HCT116 (cell line): Measurements from ENCODE around the gene ADCY10. TPM values are rescaled to one million over a fixed set of nuclear protein-coding genes. Genes with fewer than 3 reads are reported as not detected.

Experiments used
- ATAC-seq: fragments of 200-7000 bp; cut with Tn5 transposase; 2 replicates; pipeline ENCODE4 v1.9.1; 2020; ENCODE audit warnings: mild to moderate bottlenecking, moderate library complexity
- BruUV-seq: library from RNA; stranded (reverse); fragments of 400-500 nt; replicated peaks from 2 replicates; lab custom pipeline; 2021; lab: Mats Ljungman, UMichigan
- CTCF ChIA-PET: fragments of 300-600 bp; sonication (Branson Sonifier 250); formaldehyde crosslinking; loops from one replicate; lab custom pipeline; 2021; ENCODE audit warnings: antibody characterized with exemption; lab: Charles Lee
- POLR2A ChIA-PET: fragments of 300-600, 350-600 bp; sonication (Branson Sonifier 250); formaldehyde crosslinking; loops from one replicate; lab custom pipeline; 2021; ENCODE audit warnings: antibody characterized with exemption; lab: Charles Lee
- RAD21 ChIA-PET, 2 experiments: fragments of 300-600 bp; sonication (Branson Sonifier 250); formaldehyde crosslinking; loops; one replicate each; lab custom pipeline; 2023; ENCODE audit warnings: low total read pairs in 2 of 2; ENCODE audit not compliant: uncharacterized antibody in 2 of 2, unreplicated experiment in 2 of 2, low non-redundant PET in 1 of 2; lab: Charles Lee
- DNase-seq: peaks from one replicate; pipeline ENCODE4 v3.0.0-alpha.2; 2010; ENCODE audit warnings: low read depth, low spot score
- H2AFZ ChIP-seq: fragments of 200-600 bp; shearing (Covaris generic), sonication (generic); 2 replicates; pipeline ENCODE4 v1.6.1; 2017; ENCODE audit warnings: low read depth, mixed run types, mixed read lengths, antibody characterized with exemption, low read length; ENCODE audit not compliant: poor library complexity, severe bottlenecking
- H3K27ac ChIP-seq: 2 replicates; pipeline ENCODE4 v1.5.1; 2012; ENCODE audit warnings: low read depth, low read length
- H3K27me3 ChIP-seq: fragments of 200-600 bp; sonication (generic); 2 replicates; pipeline ENCODE4 v1.6.1; 2016; ENCODE audit warnings: mixed run types, low read length, mixed read lengths; ENCODE audit not compliant: insufficient read depth
- H3K36me3 ChIP-seq, 2 experiments: fragments of 200-500 bp in 1 of 2; fragments of 200-600 bp in 1 of 2; sonication (Bioruptor generic) in 1 of 2; sonication (generic) in 1 of 2; 2 replicates each; pipeline versions ENCODE4 v1.5.1 to v1.6.1; 2014 to 2016; ENCODE audit warnings: low read length in 2 of 2, inconsistent platforms in 1 of 2, mixed read lengths in 1 of 2, mixed run types in 1 of 2; ENCODE audit not compliant: insufficient read depth in 2 of 2, control insufficient read depth in 1 of 2
- H3K4me1 ChIP-seq, 2 experiments: fragments of 200-600 bp in 1 of 2; sonication (generic) in 1 of 2; 2 replicates each; pipeline versions ENCODE4 v1.5.1 to v1.6.1; 2012 to 2017; ENCODE audit warnings: low read length in 2 of 2, inconsistent platforms in 1 of 2, mild to moderate bottlenecking in 1 of 2, mixed read lengths in 1 of 2, mixed run types in 1 of 2, moderate library complexity in 1 of 2; ENCODE audit not compliant: insufficient read depth in 2 of 2, control insufficient read depth in 1 of 2
- H3K4me2 ChIP-seq: fragments of 200-600 bp; sonication (generic); 2 replicates; pipeline ENCODE4 v1.6.1; 2017; ENCODE audit warnings: mixed run types, low read length, mixed read lengths
- H3K4me3 ChIP-seq, 2 experiments: fragments of 200-600 bp in 1 of 2; sonication (generic) in 1 of 2; replicated peaks in 1 of 2; 2 replicates each; pipeline ENCODE4 v1.5.1; 2011 to 2016; ENCODE audit warnings: low read length in 2 of 2, control low read depth in 1 of 2, low read depth in 1 of 2, mild to moderate bottlenecking in 1 of 2, mixed read lengths in 1 of 2, mixed run types in 1 of 2
- H3K79me2 ChIP-seq: fragments of 200-600 bp; sonication (generic); 2 replicates; pipeline ENCODE4 v1.6.1; 2017; ENCODE audit warnings: mild to moderate bottlenecking, mixed run types, low read length, moderate library complexity, mixed read lengths; ENCODE audit not compliant: insufficient read depth
- H3K9ac ChIP-seq: fragments of 200-600 bp; sonication (generic); 2 replicates; pipeline ENCODE4 v1.6.1; 2016; ENCODE audit warnings: low read length, mixed read lengths
- H3K9me2 ChIP-seq: fragments of 200-600 bp; sonication (generic), shearing (Covaris generic); 2 replicates; pipeline ENCODE4 v1.6.1; 2017; ENCODE audit warnings: mixed run types, mild to moderate bottlenecking, moderate library complexity; ENCODE audit not compliant: insufficient read depth
- H3K9me3 ChIP-seq, 2 experiments: fragments of 200-500 bp in 1 of 2; fragments of 200-600 bp in 1 of 2; sonication (Bioruptor generic) in 1 of 2; sonication (generic) in 1 of 2; 2 replicates each; pipeline ENCODE4 v1.6.1; 2014 to 2017; ENCODE audit warnings: low read length in 2 of 2, mixed read lengths in 2 of 2, inconsistent platforms in 1 of 2, low read depth in 1 of 2, mild to moderate bottlenecking in 1 of 2, mixed run types in 1 of 2, moderate library complexity in 1 of 2; ENCODE audit not compliant: control insufficient read depth in 1 of 2, insufficient read depth in 1 of 2
- H4K20me1 ChIP-seq: fragments of 200-600 bp; sonication (generic), shearing (Covaris generic); 2 replicates; pipeline ENCODE4 v1.6.1; 2017; ENCODE audit warnings: mixed run types, mild to moderate bottlenecking, moderate library complexity; ENCODE audit not compliant: insufficient read depth
- ATF3 ChIP-seq: IDR thresholded peaks from 2 replicates; pipeline ENCODE4 v1.6.1; 2012
- CTCF ChIP-seq, 3 experiments: fragments of 200-600 bp in 1 of 3; sonication (generic) in 1 of 3; IDR thresholded peaks in 2 of 3; conservative IDR thresholded peaks in 1 of 3; 2 replicates each; pipeline ENCODE4 v1.5.1; 2012 to 2017; ENCODE audit warnings: low read depth in 2 of 3, low read length in 2 of 3, antibody characterized with exemption in 1 of 3, borderline replicate concordance in 1 of 3, control low read depth in 1 of 3, mild to moderate bottlenecking in 1 of 3, mixed read lengths in 1 of 3, mixed run types in 1 of 3, moderate library complexity in 1 of 3; ENCODE audit not compliant: insufficient read depth in 1 of 3
- EZH2 ChIP-seq: fragments of 200-600 bp; sonication (generic); IDR thresholded peaks from 2 replicates; pipeline ENCODE4 v1.6.1; 2017; ENCODE audit warnings: antibody characterized with exemption, mixed run types
- FOSL1 ChIP-seq: IDR thresholded peaks from 2 replicates; pipeline ENCODE4 v1.6.1; 2012; ENCODE audit warnings: low read depth
- JUND ChIP-seq: IDR thresholded peaks from 2 replicates; pipeline ENCODE4 v1.6.1; 2012
- POLR2AphosphoS5 ChIP-seq: IDR thresholded peaks from 2 replicates; pipeline ENCODE4 v1.6.1; 2011; ENCODE audit warnings: mild to moderate bottlenecking, low read depth, low read length, moderate library complexity
- RAD21 ChIP-seq: IDR thresholded peaks from 2 replicates; pipeline ENCODE4 v1.6.1; 2012; ENCODE audit warnings: low read depth, mild to moderate bottlenecking
- SIN3A ChIP-seq: IDR thresholded peaks from 2 replicates; pipeline ENCODE4 v1.6.1; 2012; ENCODE audit warnings: low read depth
- TCF7L2 ChIP-seq: IDR thresholded peaks from 2 replicates; pipeline ENCODE4 v1.7.0; 2011; ENCODE audit warnings: borderline replicate concordance, inconsistent platforms; ENCODE audit not compliant: insufficient read depth, insufficient read length; ENCODE audit errors: extremely low read depth
- YY1 ChIP-seq: IDR thresholded peaks from 2 replicates; pipeline ENCODE4 v1.6.1; 2011; ENCODE audit warnings: low read length, low read depth, moderate library complexity, mild to moderate bottlenecking; ENCODE audit not compliant: insufficient replicate concordance; ENCODE audit errors: extremely low read depth
- ZNF274 ChIP-seq: fragments of 200-500 bp; sonication (Bioruptor generic); IDR thresholded peaks from 2 replicates; pipeline ENCODE4 v1.6.1; 2014; ENCODE audit warnings: mild to moderate bottlenecking, low read depth, low read length, inconsistent platforms
- intact Hi-C: fragments of 100-400 bp; cut with micrococcal nuclease; formaldehyde crosslinking; loops from 2 replicates; pipeline ENCODE4 v1.10.0; 2022
- total RNA-seq: library from RNA; stranded (reverse); gene quantifications from one replicate; pipeline ENCODE4 v1.2.1, GENCODE V29; 2021; ENCODE audit not compliant: unreplicated experiment
- TF ChIP-seq, protein P1 (sequence below): IDR thresholded peaks from 2 replicates; pipeline ENCODE4 v1.6.1; 2012
- TF ChIP-seq, protein P2 (sequence below): IDR thresholded peaks from 2 replicates; pipeline ENCODE4 v1.6.1; 2011; ENCODE audit warnings: mild to moderate bottlenecking, low read length, moderate library complexity; ENCODE audit not compliant: insufficient replicate concordance; ENCODE audit errors: extremely low read depth

ADCY10 gene
- total RNA-seq, 1 experiment from 2014 or later: 0.30 TPM

DNA sequence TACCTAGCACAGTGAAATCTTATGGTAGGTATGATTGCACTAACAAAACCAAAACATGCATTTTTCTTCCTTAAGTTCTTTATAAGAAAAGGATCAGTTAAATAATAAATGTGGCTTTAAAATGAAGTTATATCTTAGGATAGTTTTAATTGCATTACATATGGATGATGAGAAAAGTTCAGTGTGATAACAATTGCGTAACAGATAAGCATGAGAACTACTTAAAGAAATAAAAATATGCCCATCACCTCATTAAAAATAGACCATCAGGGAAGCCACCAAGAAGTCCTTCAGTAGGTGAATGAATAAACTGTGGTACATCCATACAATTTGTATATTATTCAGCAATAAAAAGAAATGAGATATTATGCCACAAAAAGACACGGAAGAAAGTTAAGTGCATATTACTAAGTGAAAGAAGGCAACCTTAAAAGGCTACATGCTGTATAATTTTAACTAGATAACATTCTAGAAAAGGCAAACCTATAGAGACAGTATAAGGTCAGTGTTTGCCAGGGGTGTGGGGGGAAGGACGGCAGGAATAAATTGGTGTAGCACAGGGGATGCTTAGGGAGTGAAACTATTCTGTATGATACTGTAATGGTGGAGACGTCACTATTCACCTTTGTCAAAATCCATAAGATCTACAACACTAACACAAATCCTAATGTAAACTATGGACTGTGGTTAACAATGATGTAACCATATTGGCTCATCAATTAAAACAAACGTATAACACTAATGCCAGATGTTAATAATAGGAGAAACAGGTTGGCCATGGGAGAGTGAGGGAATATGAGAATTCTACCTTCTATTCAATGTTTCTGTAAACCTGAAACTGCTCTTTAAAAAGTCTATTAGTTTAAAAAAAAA, 149.2 kb downstream of the ADCY10 start:
- no peaks in the 10 kb centered on the region for H3K9me2 ChIP-seq
- intact Hi-C loops: no loop called here
- no peak overlapping the region for H3K4me3 ChIP-seq
- no peak for TF ChIP-seq YY1
- TF ChIP-seq SIN3A: no peak
- TF ChIP-seq JUND: no peak
- TF ChIP-seq RAD21: no peak
- TF ChIP-seq, protein P1, sequence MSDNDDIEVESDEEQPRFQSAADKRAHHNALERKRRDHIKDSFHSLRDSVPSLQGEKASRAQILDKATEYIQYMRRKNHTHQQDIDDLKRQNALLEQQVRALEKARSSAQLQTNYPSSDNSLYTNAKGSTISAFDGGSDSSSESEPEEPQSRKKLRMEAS: no peak
- no peak for TF ChIP-seq ATF3
- TF ChIP-seq, protein P2, sequence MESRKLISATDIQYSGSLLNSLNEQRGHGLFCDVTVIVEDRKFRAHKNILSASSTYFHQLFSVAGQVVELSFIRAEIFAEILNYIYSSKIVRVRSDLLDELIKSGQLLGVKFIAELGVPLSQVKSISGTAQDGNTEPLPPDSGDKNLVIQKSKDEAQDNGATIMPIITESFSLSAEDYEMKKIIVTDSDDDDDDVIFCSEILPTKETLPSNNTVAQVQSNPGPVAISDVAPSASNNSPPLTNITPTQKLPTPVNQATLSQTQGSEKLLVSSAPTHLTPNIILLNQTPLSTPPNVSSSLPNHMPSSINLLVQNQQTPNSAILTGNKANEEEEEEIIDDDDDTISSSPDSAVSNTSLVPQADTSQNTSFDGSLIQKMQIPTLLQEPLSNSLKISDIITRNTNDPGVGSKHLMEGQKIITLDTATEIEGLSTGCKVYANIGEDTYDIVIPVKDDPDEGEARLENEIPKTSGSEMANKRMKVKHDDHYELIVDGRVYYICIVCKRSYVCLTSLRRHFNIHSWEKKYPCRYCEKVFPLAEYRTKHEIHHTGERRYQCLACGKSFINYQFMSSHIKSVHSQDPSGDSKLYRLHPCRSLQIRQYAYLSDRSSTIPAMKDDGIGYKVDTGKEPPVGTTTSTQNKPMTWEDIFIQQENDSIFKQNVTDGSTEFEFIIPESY: no peak
- no peak for TF ChIP-seq POLR2AphosphoS5
- no peak for TF ChIP-seq ZNF274
- no peak for TF ChIP-seq EZH2
- no peak for TF ChIP-seq TCF7L2
- TF ChIP-seq CTCF (IDR thresholded peaks at IDR 0.05 in 2 of 3, conservative IDR thresholded peaks at IDR 0.05 in 1 of 3; ENCODE audit: borderline replicate concordance in 1 of 3, insufficient read depth in 1 of 3, low read depth in 2 of 3, low read length in 2 of 3): no peak
- TF ChIP-seq FOSL1: no peak
- TF ChIP-seq, all 23 proteins: peak for 0
- Histone ChIP-seq H2AFZ (no peak overlapping the region), H3K36me3 (peaks cover 0 to 4% of the 10 kb centered on the region in 2 experiments; a peak in 1 of 4 replicates), H3K4me1 (no peaks in the 10 kb centered on the region), H3K9ac (no peak overlapping the region), H3K9me3 (no peaks in the 10 kb centered on the region), H3K27me3 (no peaks in the 10 kb centered on the region), H3K79me2 (peaks cover 32% of the 10 kb centered on the region), H3K4me2 (no peak overlapping the region), H3K27ac (no peak overlapping the region), H4K20me1 (no peaks in the 10 kb centered on the region)
- RAD21 ChIA-PET: no interaction called here
- POLR2A ChIA-PET: no interaction called here
- ATAC-seq: no peak
- no TSS peak for BruUV-seq
- CTCF ChIA-PET: no interaction called here
- no peak for DNase-seq
